ENCODE measurements around the gene LCTL. TPM values are rescaled to one million over a fixed set of nuclear protein-coding genes. Genes with fewer than 3 reads are reported as not detected.

LCTL gene
- total RNA-seq, 2 donors from 2014 or later = 0.51 to 0.77 TPM

GRCh38 chr15:66594836-66595235, 29.0 kb upstream of the LCTL start:
- no peak overlapping the region for H3K4me3 ChIP-seq (ENCODE audit: low read length)
- H3K4me1 ChIP-seq (ENCODE audit: control insufficient read depth, insufficient read depth, low read length) = peaks cover 22% of the 10 kb centered on the region
- H3K9me3 Mint-ChIP-seq = no peaks in the 10 kb centered on the region
- H3K4me3 Mint-ChIP-seq = no peak overlapping the region
- no peaks in the 10 kb centered on the region for H3K36me3 ChIP-seq (ENCODE audit: control insufficient read depth, insufficient read depth, low read length)
- no peaks in the 10 kb centered on the region for H3K9me3 ChIP-seq (ENCODE audit: control insufficient read depth, low read length)
- no peak overlapping the region for H3K27ac Mint-ChIP-seq
- TF ChIP-seq CTCF (conservative IDR thresholded peaks at IDR 0.05) = no peak
- H3K9ac ChIP-seq (ENCODE audit: extremely low read depth, low read length, poor library complexity, severe bottlenecking) = no peak overlapping the region
- no peak for DNase-seq
- no peak overlapping the region for H3K27ac ChIP-seq (ENCODE audit: low read depth, low read length)
- peaks cover 37% of the 10 kb centered on the region for H3K4me1 Mint-ChIP-seq
- WGBS, 2 experiments (ENCODE audit: insufficient coverage in 1 of 2, insufficient read length in 1 of 2) = 93 to 100% methylated on average over 2 to 5 of the region's 5 CpGs
- peaks cover 10% of the 10 kb centered on the region for H3K27me3 Mint-ChIP-seq (ENCODE audit: insufficient read depth)
- no peaks in the 10 kb centered on the region for H3K36me3 Mint-ChIP-seq (ENCODE audit: low read depth)
- no peaks in the 10 kb centered on the region for H3K27me3 ChIP-seq (ENCODE audit: control insufficient read depth, insufficient read depth, low read length, poor library complexity, severe bottlenecking)

- Mint-ChIP-seq H3K4me3 (no peak overlapping the region), H3K27me3 (ENCODE audit: insufficient read depth) (peaks cover 8% of the 10 kb centered on the region), H3K4me1 (peaks cover 37% of the 10 kb centered on the region), H3K9me3 (no peaks in the 10 kb centered on the region), H3K27ac (no peak overlapping the region), H3K36me3 (ENCODE audit: low read depth) (no peaks in the 10 kb centered on the region)
- H3K4me3 ChIP-seq (ENCODE audit: low read length) = no peak overlapping the region
- no peaks in the 10 kb centered on the region for H3K9me3 ChIP-seq (ENCODE audit: control insufficient read depth, low read length)
- WGBS, 2 experiments (ENCODE audit: insufficient coverage in 1 of 2, insufficient read length in 1 of 2) = 74 to 80% methylated on average over 8 to 10 of the region's 10 CpGs
- peaks cover 22% of the 10 kb centered on the region for H3K4me1 ChIP-seq (ENCODE audit: control insufficient read depth, insufficient read depth, low read length)
- H3K27ac ChIP-seq (ENCODE audit: low read depth, low read length) = no peak overlapping the region
- no peaks in the 10 kb centered on the region for H3K27me3 ChIP-seq (ENCODE audit: control insufficient read depth, insufficient read depth, low read length, poor library complexity, severe bottlenecking)
- no peak overlapping the region for H3K9ac ChIP-seq (ENCODE audit: extremely low read depth, low read length, poor library complexity, severe bottlenecking)
- H3K36me3 ChIP-seq (ENCODE audit: control insufficient read depth, insufficient read depth, low read length) = no peaks in the 10 kb centered on the region
- peak; percentile 65 for DNase-seq
- TF ChIP-seq CTCF (conservative IDR thresholded peaks at IDR 0.05) = peak; percentile 43
These were observed 28.5 kb upstream of the LCTL start for GRCh38 chr15:66594344-66594743.

- Histone ChIP-seq H3K27me3 (ENCODE audit: control insufficient read depth, insufficient read depth, low read length, poor library complexity, severe bottlenecking) (no peaks in the 10 kb centered on the region), H3K36me3 (ENCODE audit: control insufficient read depth, insufficient read depth, low read length) (no peaks in the 10 kb centered on the region), H3K4me3 (ENCODE audit: low read length) (peak overlapping the region; percentile 52), H3K9me3 (ENCODE audit: control insufficient read depth, low read length) (no peaks in the 10 kb centered on the region), H3K4me1 (ENCODE audit: control insufficient read depth, insufficient read depth, low read length) (peaks cover 22% of the 10 kb centered on the region), H3K9ac (ENCODE audit: extremely low read depth, low read length, poor library complexity, severe bottlenecking) (no peak overlapping the region), H3K27ac (ENCODE audit: low read depth, low read length) (no peak overlapping the region)
- peak; percentile 43 for DNase-seq
- no peaks in the 10 kb centered on the region for H3K9me3 Mint-ChIP-seq
- peak overlapping the region; percentile 71 for H3K27ac Mint-ChIP-seq
- WGBS, 2 experiments (ENCODE audit: insufficient coverage in 1 of 2, insufficient read length in 1 of 2) = 87 to 90% methylated on average over 3 of the region's 3 CpGs
- H3K4me3 Mint-ChIP-seq = peak overlapping the region; percentile 3
- H3K36me3 Mint-ChIP-seq (ENCODE audit: low read depth) = no peaks in the 10 kb centered on the region
- peaks cover 6% of the 10 kb centered on the region for H3K27me3 Mint-ChIP-seq (ENCODE audit: insufficient read depth)
- peaks cover 38% of the 10 kb centered on the region for H3K4me1 Mint-ChIP-seq
- TF ChIP-seq CTCF (conservative IDR thresholded peaks at IDR 0.05) = no peak
These were observed 27.5 kb upstream of the LCTL start for GRCh38 chr15:66593219-66593780.

Measured in endodermal cell (in vitro differentiated cells).